NCI-H187 treated with DMSO at 0.1 percent for 48 hours (cell line): ENCODE measurements around the gene MATCAP1.

Experiments used
- DNase-seq: peaks from one replicate; lab custom pipeline; 2025; lab: John Stamatoyannopoulos, UW

Gene MATCAP1

GRCh38 chr16:67190448-67191399 lies 7.0 kb upstream of the MATCAP1 start:
- DNase-seq = no peak

- DNase-seq = no peak
Measured at GRCh38 chr16:67190041-67190440, 6.3 kb upstream of the MATCAP1 start, which contains the start of gene EXOC3L1. Gene EXOC3L1, minus strand, starts transcription at chr16:67190136. Its CDS starts 460 bp downstream, at chr16:67189676.

GRCh38 chr16:67188798-67189197 lies 5.0 kb upstream of the MATCAP1 start:
- DNase-seq = no peak

- DNase-seq = no peak
Measured at GRCh38 chr16:67188323-67188722, 4.6 kb upstream of the MATCAP1 start.

- DNase-seq = no peak
Measured at GRCh38 chr16:67187175-67187890, 3.6 kb upstream of the MATCAP1 start.

GRCh38 chr16:67186550-67186950 lies 2.8 kb upstream of the MATCAP1 start:
- DNase-seq = no peak

GRCh38 chr16:67185651-67186134 lies 1.9 kb upstream of the MATCAP1 start:
- no peak for DNase-seq

- no peak for DNase-seq
Measured at GRCh38 chr16:67184995-67185650, 1.4 kb upstream of the MATCAP1 start.

GRCh38 chr16:67184453-67184994 lies 761 bp upstream of the MATCAP1 start:
- DNase-seq = no peak

- DNase-seq = no peak
Measured at GRCh38 chr16:67183284-67183626, 508 bp downstream of the MATCAP1 start.

- no peak for DNase-seq
Measured at GRCh38 chr16:67182288-67182687, 1.5 kb downstream of the MATCAP1 start.

GRCh38 chr16:67181346-67181745 lies 2.4 kb downstream of the MATCAP1 start:
- DNase-seq = no peak

- no peak for DNase-seq
Measured at GRCh38 chr16:67180166-67180565, 3.6 kb downstream of the MATCAP1 start.

GRCh38 chr16:67179421-67180080 lies 4.2 kb downstream of the MATCAP1 start:
- no peak for DNase-seq

GRCh38 chr16:67177743-67178699 lies 5.7 kb downstream of the MATCAP1 start:
- DNase-seq = peak; percentile 51

GRCh38 chr16:67176662-67177061 lies 7.1 kb downstream of the MATCAP1 start:
- DNase-seq = no peak

- DNase-seq = no peak
Measured at GRCh38 chr16:67174706-67175231, 9.0 kb downstream of the MATCAP1 start.

- DNase-seq = no peak
Measured at GRCh38 chr16:67173808-67174705, 9.7 kb downstream of the MATCAP1 start.

- no peak for DNase-seq
Measured at GRCh38 chr16:67173323-67173722, 10.4 kb downstream of the MATCAP1 start.
